HG03378 (cell line): Measurements from ENCODE around the gene DEFB125.

Source experiments
- ATAC-seq: cut with Tn5 transposase; IDR thresholded peaks from one replicate; pipeline ENCODE4 v1.9.1; 2021; ENCODE audit warnings: mild to moderate bottlenecking, moderate library complexity; ENCODE audit not compliant: unreplicated experiment

The DEFB125 gene

DNA sequence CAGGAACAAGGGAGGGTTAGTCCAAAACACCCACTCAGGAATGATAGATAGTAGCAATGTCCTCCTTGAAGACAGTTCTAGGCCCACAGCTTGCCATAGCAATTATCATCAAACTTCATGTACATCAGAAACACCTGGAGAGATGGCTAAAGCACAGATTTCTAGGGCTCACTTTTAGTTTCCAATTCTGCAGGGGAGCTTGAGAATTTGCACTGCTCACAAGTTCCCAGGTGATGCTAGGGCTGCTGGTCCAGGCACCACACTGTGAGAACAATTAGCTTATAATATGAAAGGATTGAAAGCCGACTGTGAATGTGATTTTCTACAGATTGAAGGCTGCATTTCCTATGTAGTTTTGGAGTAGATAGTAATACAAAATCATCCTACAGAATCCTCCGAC, 58.4 kb downstream of the DEFB125 start:
- no peak for ATAC-seq
